ENCODE results near the gene BACH2. TPM values are rescaled to one million over a fixed set of nuclear protein-coding genes. Genes with fewer than 3 reads are reported as not detected.

The BACH2 gene
- total and polyA plus RNA-seq, 2 of the 8 experiments (the other 6 are each of a cell fraction or from before 2014, with no cell fraction given), result 1.9 to 5.9 TPM

GRCh38 chr6:89959883-89960282, 336.8 kb downstream of the BACH2 start (continued):
- TF ChIP-seq CTCF (IDR thresholded peaks at IDR 0.05; ENCODE audit: control extremely low read depth in 1 of 3, insufficient read depth in 1 of 3, low read depth in 1 of 3, low read length in 3 of 3) (no peak), SUZ12 (IDR thresholded peaks at IDR 0.05; ENCODE audit: low read length) (no peak), EZH2 (IDR thresholded peaks at IDR 0.05; ENCODE audit: low read depth, low read length, severe bottlenecking) (no peak), YY1 (IDR thresholded peaks at IDR 0.05; ENCODE audit: low read depth, low read length) (no peak), GTF2F1 (IDR thresholded peaks at IDR 0.05; ENCODE audit: borderline replicate concordance, low read depth, low read length) (no peak)
